Right lobe of liver (tissue), 6 donors: ENCODE results near the gene KCTD6. TPM values are rescaled to one million over a fixed set of nuclear protein-coding genes. Genes with fewer than 3 reads are reported as not detected.

Source experiments
- ATAC-seq, 4 donors: fragments of 200-7000 bp; cut with Tn5 transposase; one replicate each; pipeline ENCODE4 v1.9.1; 2020; ENCODE audit warnings: mild to moderate bottlenecking in 4 of 4, moderate library complexity in 4 of 4
- DNase-seq, 3 donors: peaks; one replicate each; pipeline ENCODE4 v3.0.0-alpha.2; 2020
- H3K27ac ChIP-seq, 3 donors: fragments of 200-600 bp; one replicate each; pipeline ENCODE4 v1.8.0; 2022
- H3K27me3 ChIP-seq, 2 donors: fragments of 200-600 bp; one replicate each; pipeline ENCODE4 v1.8.0; 2022
- H3K36me3 ChIP-seq, 4 donors: fragments of 200-600 bp; sonication (generic) in 1 of 4; one replicate each; pipeline versions ENCODE4 v1.5.1 to v1.8.0; 2017 to 2022; ENCODE audit warnings: control low read depth in 1 of 4
- H3K4me1 ChIP-seq, 4 donors: fragments of 200-600 bp; sonication (generic) in 1 of 4; one replicate each; pipeline versions ENCODE4 v1.5.1 to v1.8.0; 2017 to 2022; ENCODE audit warnings: control low read depth in 1 of 4
- H3K4me3 ChIP-seq, 3 donors: fragments of 200-600 bp; one replicate each; pipeline ENCODE4 v1.8.0; 2022
- H3K9me3 ChIP-seq, 4 donors: fragments of 200-600 bp; sonication (generic) in 1 of 4; one replicate each; pipeline versions ENCODE4 v1.5.1 to v1.8.0; 2017 to 2022; ENCODE audit warnings: control low read depth in 1 of 4
- POLR2A ChIP-seq: fragments of 450-650 bp; IDR thresholded peaks from one replicate; pipeline ENCODE4 v1.6.1; 2017; ENCODE audit warnings: antibody characterized with exemption, mild to moderate bottlenecking
- WGBS: methylation state at CpG from one replicate; pipeline ENCODE4 v1.1.6; 2018; ENCODE audit warnings: low coverage, low lambda C conversion rate; ENCODE audit not compliant: insufficient coverage; ENCODE audit errors: missing lambda C conversion rate; 5-methylcytosine and 5-hydroxymethylcytosine counted together
- intact Hi-C, 2 donors: fragments of 100-400 bp; cut with DNase I; formaldehyde crosslinking; loops; one replicate each; pipeline versions ENCODE4 v1.11.2 to v1.14.1; 2022
- total RNA-seq, 6 experiments: library from RNA; depleted of rRNA in 2 of 6; stranded (reverse); fragments of >200 nt in 2 of 6; fragmentation: NEBNext Ultra II Directional in 3 of 6; extraction: Animal tissue kit (Norgen Biotek cat#: 25700) in 3 of 6; gene quantifications; one replicate each; pipeline versions ENCODE4 v1.1.0 to v1.2.4, GENCODE V29; 2016 to 2023
- TF ChIP-seq, protein P1 (sequence below), 4 donors: fragments of 200-600 bp in 3 of 4; fragments of 450-650 bp in 1 of 4; IDR thresholded peaks; one replicate each; pipeline versions ENCODE4 v1.5.1 to v1.8.0; 2016 to 2022; ENCODE audit warnings: antibody characterized with exemption in 4 of 4, mild to moderate bottlenecking in 2 of 4
- donor health status: DM: no; HTN: yes; CAD: no.
- donor health status: DM: no; HTN: no; CAD: no.
- donor health status: DM: no; HTN: no; CAD: no.
- donor health status: DM: no; HTN: yes; CAD: no.
- donor health status: DM: no; HTN: yes; CAD: no.

The KCTD6 gene
- total RNA-seq, 6 experiments from 2014 or later = 4.3 to 9.6 (median 8.0) TPM

DNA sequence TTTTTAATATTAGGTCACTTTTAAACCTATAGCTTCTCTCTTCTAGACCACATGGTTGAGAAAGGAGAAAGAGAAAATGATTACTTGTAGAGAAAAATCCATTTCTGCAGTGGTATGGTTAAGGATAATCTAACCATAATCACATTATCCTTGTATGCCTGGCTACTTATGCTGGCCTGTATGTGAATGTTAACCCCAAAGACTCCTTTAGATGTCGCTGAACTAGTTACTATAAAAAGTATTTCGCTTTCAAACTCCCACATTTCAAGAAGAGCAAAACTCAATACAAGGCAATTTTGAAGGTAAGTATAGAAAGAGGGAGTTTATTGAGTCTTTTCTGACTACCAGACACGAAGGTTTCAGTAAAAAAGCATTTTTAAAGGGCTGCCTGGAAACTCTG, 2.2 kb downstream of the KCTD6 start:
- WGBS = 17% methylated on average over 3 of the region's 3 CpGs
- TF ChIP-seq, protein P1, sequence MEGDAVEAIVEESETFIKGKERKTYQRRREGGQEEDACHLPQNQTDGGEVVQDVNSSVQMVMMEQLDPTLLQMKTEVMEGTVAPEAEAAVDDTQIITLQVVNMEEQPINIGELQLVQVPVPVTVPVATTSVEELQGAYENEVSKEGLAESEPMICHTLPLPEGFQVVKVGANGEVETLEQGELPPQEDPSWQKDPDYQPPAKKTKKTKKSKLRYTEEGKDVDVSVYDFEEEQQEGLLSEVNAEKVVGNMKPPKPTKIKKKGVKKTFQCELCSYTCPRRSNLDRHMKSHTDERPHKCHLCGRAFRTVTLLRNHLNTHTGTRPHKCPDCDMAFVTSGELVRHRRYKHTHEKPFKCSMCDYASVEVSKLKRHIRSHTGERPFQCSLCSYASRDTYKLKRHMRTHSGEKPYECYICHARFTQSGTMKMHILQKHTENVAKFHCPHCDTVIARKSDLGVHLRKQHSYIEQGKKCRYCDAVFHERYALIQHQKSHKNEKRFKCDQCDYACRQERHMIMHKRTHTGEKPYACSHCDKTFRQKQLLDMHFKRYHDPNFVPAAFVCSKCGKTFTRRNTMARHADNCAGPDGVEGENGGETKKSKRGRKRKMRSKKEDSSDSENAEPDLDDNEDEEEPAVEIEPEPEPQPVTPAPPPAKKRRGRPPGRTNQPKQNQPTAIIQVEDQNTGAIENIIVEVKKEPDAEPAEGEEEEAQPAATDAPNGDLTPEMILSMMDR (IDR thresholded peaks at IDR 0.05) = peak in 1 of 4 donors; percentile 12
- TF ChIP-seq POLR2A = no peak

DNA sequence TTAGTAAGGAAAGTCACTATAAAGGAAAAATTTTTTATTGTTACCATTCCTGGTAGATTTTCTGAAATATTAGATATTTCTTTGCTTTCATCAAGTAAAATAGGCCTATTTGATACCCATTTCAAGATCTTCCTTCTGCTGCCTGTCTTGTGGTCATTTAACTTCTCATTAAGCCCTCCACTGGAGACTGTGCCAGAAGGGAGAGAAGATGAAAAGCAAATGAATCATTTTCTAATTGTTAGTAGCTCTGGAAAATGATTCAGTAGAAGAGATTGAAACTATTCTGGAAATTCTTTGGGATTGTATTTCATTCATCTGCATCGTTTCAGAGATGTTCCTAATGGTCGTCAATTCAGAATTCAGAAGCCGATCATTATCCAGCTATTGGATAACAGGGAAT, 3.2 kb downstream of the KCTD6 start:
- DNase-seq (no peak), ATAC-seq (no peak)
- H3K4me1 ChIP-seq = peaks cover 0 to 36% (median 9%) of the 10 kb centered on the region in 4 donors
- no peak overlapping the region for H3K4me3 ChIP-seq
- H3K36me3 ChIP-seq = no peaks in the 10 kb centered on the region
- H3K27me3 ChIP-seq = no peaks in the 10 kb centered on the region
- intact Hi-C loops = no loop called here
- no peaks in the 10 kb centered on the region for H3K9me3 ChIP-seq
- no peak for TF ChIP-seq POLR2A
- TF ChIP-seq, protein P1 (IDR thresholded peaks at IDR 0.05) = no peak
- no peak overlapping the region for H3K27ac ChIP-seq
- 41% methylated on average over 3 of the region's 3 CpGs for WGBS

More for the DNA sequence above, 2.2 kb downstream of the KCTD6 start:
- Histone ChIP-seq H3K4me1 (peaks cover 0 to 36% (median 9%) of the 10 kb centered on the region in 4 donors), H3K4me3 (no peak overlapping the region), H3K27ac (no peak overlapping the region), H3K36me3 (no peaks in the 10 kb centered on the region), H3K27me3 (no peaks in the 10 kb centered on the region), H3K9me3 (no peaks in the 10 kb centered on the region)
- intact Hi-C loops = loop anchor here (5.0 kb wide), 2 partner anchors 33 to 38 kb away; no protein-coding TSS in a partner anchor
- ATAC-seq = no peak
- DNase-seq = no peak

DNA sequence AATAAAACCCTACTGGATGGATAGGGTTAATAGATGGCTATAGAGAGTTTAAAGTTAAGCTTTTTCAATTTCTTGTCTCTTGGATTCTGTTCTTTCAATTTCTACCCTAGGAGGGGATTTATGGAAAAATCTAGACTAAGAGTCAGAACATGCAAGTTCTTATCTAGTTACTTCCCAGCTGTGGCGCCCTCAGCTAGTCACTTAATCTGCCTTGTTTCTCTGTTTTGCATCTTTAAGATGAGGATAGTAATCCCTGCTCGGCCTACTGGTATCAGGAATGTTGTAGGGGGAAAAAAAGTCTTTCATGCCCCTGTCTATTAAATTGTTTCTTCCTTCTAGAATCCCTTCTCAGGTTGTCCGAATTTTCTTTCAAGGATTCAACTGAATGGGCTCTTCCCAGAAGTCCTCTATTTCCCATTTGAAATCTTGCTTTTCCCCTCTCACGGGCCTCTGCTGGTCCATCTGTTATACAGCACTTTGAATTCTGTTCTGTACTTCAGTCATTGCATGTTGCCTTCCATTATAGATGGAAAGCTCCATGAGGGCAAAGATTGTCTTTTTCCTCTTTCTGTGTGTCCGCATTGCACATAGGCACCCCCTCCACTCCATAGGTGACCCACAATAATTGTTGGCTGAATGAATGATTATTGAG, 4.4 kb downstream of the KCTD6 start:
- ATAC-seq (no peak), DNase-seq (no peak)
- no peaks in the 10 kb centered on the region for H3K27me3 ChIP-seq
- H3K4me1 ChIP-seq = peaks cover 0 to 36% (median 9%) of the 10 kb centered on the region in 4 donors
- no peak for TF ChIP-seq POLR2A
- TF ChIP-seq, protein P1 (IDR thresholded peaks at IDR 0.05) = no peak
- H3K27ac ChIP-seq = peak overlapping the region in 1 of 3 donors; percentile 20
- intact Hi-C loops = no loop called here
- no peaks in the 10 kb centered on the region for H3K9me3 ChIP-seq
- no peak overlapping the region for H3K4me3 ChIP-seq
- H3K36me3 ChIP-seq = peaks cover 0 to 4% (median 2%) of the 10 kb centered on the region in 4 donors
- 74% methylated on average over 5 of the region's 5 CpGs for WGBS

DNA sequence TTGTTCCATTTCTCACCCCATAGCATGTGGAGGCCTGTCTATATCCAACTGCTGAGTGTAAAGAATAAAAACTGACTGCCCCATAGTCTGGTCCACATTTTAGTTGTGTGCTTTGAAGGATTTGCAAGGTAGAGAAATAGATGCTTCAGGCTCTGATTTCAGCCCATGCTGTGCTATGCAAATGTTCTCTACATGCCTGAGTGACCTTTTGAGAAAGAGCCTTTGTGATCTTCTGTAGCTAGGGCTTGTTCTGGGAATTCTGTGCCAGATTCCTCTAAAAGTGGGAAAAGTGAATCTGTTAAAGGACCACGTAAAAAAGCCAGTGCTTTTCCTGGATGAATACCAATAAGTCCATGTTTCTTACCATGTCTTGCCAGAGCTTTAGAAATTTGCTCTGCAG, 5.2 kb downstream of the KCTD6 start:
- Histone ChIP-seq H3K4me3 (no peak overlapping the region), H3K27me3 (no peaks in the 10 kb centered on the region), H3K36me3 (peaks cover 0 to 11% (median 3%) of the 10 kb centered on the region in 4 donors), H3K9me3 (no peaks in the 10 kb centered on the region), H3K27ac (peak overlapping the region in 1 of 3 donors; percentile 5), H3K4me1 (peaks cover 0 to 36% (median 9%) of the 10 kb centered on the region in 4 donors)
- no peak for DNase-seq
- intact Hi-C loops = no loop called here
- WGBS = 20% methylated on average over 1 of the region's 1 CpG
- no peak for ATAC-seq
- TF ChIP-seq, protein P1 (IDR thresholded peaks at IDR 0.05) = no peak
- TF ChIP-seq POLR2A = no peak
